Activated B cell treated with CpG ODN at 0.5 μM for 24 hours (primary cell): ENCODE measurements around the gene NEK2. TPM values are rescaled to one million over a fixed set of nuclear protein-coding genes. Genes with fewer than 3 reads are reported as not detected.

Experiments
- ATAC-seq: fragments of 200-7000 bp; cut with Tn5 transposase; one replicate; pipeline ENCODE4 v1.10.0; 2021; ENCODE audit warnings: low read depth, mild to moderate bottlenecking, moderate library complexity
- CTCF ChIA-PET: fragments of 350-600 bp; sonication (Branson Sonifier 250); formaldehyde crosslinking; loops from one replicate; lab custom pipeline; 2021; ENCODE audit warnings: antibody characterized with exemption; lab: Charles Lee
- POLR2A ChIA-PET: fragments of 350-600 bp; sonication (Branson Sonifier 250); formaldehyde crosslinking; loops from one replicate; lab custom pipeline; 2021; ENCODE audit warnings: antibody characterized with exemption; lab: Charles Lee
- DNase-seq: peaks from one replicate; pipeline ENCODE4 v3.0.0; 2022
- H3K27ac Mint-ChIP-seq: one replicate; pipeline ENCODE4 v1.8.0; 2020; ENCODE audit warnings: mixed read lengths
- H3K27me3 Mint-ChIP-seq: one replicate; pipeline ENCODE4 v1.8.0; 2021; ENCODE audit warnings: mixed read lengths
- H3K36me3 Mint-ChIP-seq: one replicate; pipeline ENCODE4 v1.8.0; 2021; ENCODE audit warnings: low read depth, mixed read lengths
- H3K4me1 Mint-ChIP-seq: one replicate; pipeline ENCODE4 v1.8.0; 2021; ENCODE audit warnings: mixed read lengths
- H3K4me3 Mint-ChIP-seq: one replicate; pipeline ENCODE4 v1.8.0; 2020; ENCODE audit warnings: mild to moderate bottlenecking, mixed read lengths
- H3K9me3 Mint-ChIP-seq: one replicate; pipeline ENCODE4 v1.8.0; 2020; ENCODE audit warnings: mixed read lengths
- intact Hi-C: fragments of 100-400 bp; cut with micrococcal nuclease; formaldehyde crosslinking; loops from one replicate; pipeline ENCODE4 v1.15.1; 2024
- total RNA-seq: library from RNA; stranded (reverse); gene quantifications from 2 replicates; pipeline ENCODE4 v1.2.3, GENCODE V29; 2022
- TF ChIP-seq, protein P1 (sequence below): fragments of 200-600 bp; IDR thresholded peaks from one replicate; pipeline ENCODE4 v1.8.0; 2022; ENCODE audit warnings: antibody characterized with exemption, mild to moderate bottlenecking

The NEK2 gene
- total RNA-seq, 1 donor from 2014 or later, result 0.35 TPM

DNA sequence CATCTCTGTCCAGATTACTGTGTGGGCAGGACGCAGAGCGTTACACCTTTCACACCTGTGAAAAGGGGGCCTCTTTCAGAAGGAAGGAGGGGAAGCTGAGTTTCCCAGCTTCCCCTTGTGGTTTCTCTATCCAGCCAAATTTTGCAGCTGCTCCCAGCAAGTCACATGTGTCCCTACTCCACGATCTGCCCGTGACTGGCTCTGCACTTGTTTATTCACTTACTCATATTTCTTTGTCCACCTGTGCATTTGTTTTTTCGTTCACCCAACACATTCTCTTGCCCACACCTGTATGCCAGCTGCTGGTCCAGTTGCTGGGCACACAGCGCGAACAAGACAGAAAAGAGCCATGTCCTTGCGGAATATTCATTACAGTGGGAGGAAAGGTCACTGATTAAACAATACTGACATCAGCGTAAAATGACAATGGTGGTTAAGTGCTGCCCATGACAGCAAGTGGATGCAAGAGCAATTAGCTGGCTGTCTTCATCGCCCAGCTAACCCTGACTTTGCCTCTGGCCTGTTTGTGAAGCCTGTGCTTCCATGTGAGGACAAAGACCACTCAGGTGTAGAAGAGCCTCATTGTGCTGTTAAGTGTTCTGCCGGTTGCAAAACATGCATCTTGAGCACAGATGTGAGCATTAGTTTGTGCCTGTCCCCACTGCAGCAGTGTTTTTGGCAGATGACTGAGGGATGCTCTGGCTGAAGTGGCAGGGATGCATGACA is 28.6 kb upstream of the NEK2 start:
- H3K36me3 Mint-ChIP-seq, result no peaks in the 10 kb centered on the region
- intact Hi-C loops, result no loop called here
- TF ChIP-seq, protein P1, sequence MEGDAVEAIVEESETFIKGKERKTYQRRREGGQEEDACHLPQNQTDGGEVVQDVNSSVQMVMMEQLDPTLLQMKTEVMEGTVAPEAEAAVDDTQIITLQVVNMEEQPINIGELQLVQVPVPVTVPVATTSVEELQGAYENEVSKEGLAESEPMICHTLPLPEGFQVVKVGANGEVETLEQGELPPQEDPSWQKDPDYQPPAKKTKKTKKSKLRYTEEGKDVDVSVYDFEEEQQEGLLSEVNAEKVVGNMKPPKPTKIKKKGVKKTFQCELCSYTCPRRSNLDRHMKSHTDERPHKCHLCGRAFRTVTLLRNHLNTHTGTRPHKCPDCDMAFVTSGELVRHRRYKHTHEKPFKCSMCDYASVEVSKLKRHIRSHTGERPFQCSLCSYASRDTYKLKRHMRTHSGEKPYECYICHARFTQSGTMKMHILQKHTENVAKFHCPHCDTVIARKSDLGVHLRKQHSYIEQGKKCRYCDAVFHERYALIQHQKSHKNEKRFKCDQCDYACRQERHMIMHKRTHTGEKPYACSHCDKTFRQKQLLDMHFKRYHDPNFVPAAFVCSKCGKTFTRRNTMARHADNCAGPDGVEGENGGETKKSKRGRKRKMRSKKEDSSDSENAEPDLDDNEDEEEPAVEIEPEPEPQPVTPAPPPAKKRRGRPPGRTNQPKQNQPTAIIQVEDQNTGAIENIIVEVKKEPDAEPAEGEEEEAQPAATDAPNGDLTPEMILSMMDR, result no peak
- no peak for DNase-seq
- ChIA-PET CTCF (no interaction called here), POLR2A (no interaction called here)
- no peak overlapping the region for H3K27ac Mint-ChIP-seq
- peaks cover 3% of the 10 kb centered on the region for H3K27me3 Mint-ChIP-seq
- ATAC-seq, result no peak
- peaks cover 10% of the 10 kb centered on the region for H3K4me1 Mint-ChIP-seq
- H3K4me3 Mint-ChIP-seq, result no peak overlapping the region
- no peaks in the 10 kb centered on the region for H3K9me3 Mint-ChIP-seq

DNA sequence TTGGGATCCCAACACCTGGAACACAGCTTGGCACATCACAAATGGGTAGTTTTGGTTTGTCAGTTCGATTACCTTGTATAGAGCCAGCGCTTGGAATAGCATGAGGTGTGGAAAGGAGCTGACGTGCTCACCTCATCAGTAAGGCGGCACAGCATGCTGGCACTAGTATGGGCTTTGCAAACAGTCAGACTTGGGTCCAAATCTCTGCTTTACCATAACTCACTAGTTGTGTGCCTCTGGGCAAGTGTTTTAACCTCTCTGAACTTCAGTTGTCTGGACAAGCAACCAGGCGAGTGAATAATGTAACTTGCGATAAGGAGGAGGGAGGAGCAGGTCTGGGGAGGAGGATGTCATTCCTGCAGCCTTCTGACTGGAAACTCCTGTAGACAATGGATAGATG is 26.3 kb upstream of the NEK2 start:
- Mint-ChIP-seq H3K27ac (no peak overlapping the region), H3K36me3 (no peaks in the 10 kb centered on the region), H3K4me1 (peaks cover 30% of the 10 kb centered on the region), H3K27me3 (peaks cover 3% of the 10 kb centered on the region), H3K4me3 (no peak overlapping the region), H3K9me3 (no peaks in the 10 kb centered on the region)
- ATAC-seq (no peak), DNase-seq (no peak)
- intact Hi-C loops, result no loop called here
- ChIA-PET CTCF (interaction anchor here (1.7 kb wide), 1 partner anchor 19 kb away, joined by 3 read pairs; no protein-coding TSS in a partner anchor), POLR2A (interaction anchor here (1.0 kb wide), 1 partner anchor 128 kb away, joined by 5 read pairs; no protein-coding TSS in a partner anchor)
- TF ChIP-seq, protein P1, result no peak

DNA sequence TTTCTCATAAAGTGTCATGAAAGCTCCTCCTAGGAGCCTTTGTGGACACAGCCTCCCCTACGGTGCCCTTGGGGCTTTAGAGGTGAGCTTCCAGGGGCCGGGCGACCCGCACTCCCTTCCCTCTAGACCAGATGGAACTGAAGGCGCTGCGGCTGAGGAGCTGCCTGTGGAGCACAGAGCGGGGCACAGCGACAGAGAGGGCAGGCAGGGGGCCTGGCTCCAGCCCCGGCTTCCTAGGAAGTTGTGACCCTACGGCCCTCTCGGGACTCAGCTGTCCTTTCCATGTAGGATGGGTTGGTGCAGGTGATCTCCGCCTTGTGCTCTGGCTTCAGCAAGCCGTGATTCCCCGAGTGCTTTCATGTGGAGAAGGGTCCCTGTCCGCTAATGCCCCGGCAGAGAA is 23.6 kb upstream of the NEK2 start:
- TF ChIP-seq, protein P1, result no peak
- no peaks in the 10 kb centered on the region for H3K36me3 Mint-ChIP-seq
- peaks cover 3% of the 10 kb centered on the region for H3K27me3 Mint-ChIP-seq
- no peak overlapping the region for H3K4me3 Mint-ChIP-seq
- ChIA-PET POLR2A (interaction anchor here (1.1 kb wide), 1 partner anchor 10 kb away, joined by 3 read pairs; no protein-coding TSS in a partner anchor), CTCF (interaction anchor here (0.7 to 2.9 kb wide), 7 partner anchors 15 to 757 kb away, joined by 3 to 29 read pairs (median 6); partner anchors contain the start of genes INTS7 and NEK2)
- no peak for ATAC-seq
- peaks cover 54% of the 10 kb centered on the region for H3K4me1 Mint-ChIP-seq
- H3K9me3 Mint-ChIP-seq, result no peaks in the 10 kb centered on the region
- no peak overlapping the region for H3K27ac Mint-ChIP-seq
- DNase-seq, result no peak
- intact Hi-C loops, result loop anchor here (5.0 kb wide), 1 partner anchor 133 kb away; the partner anchor contains the start of gene LPGAT1

DNA sequence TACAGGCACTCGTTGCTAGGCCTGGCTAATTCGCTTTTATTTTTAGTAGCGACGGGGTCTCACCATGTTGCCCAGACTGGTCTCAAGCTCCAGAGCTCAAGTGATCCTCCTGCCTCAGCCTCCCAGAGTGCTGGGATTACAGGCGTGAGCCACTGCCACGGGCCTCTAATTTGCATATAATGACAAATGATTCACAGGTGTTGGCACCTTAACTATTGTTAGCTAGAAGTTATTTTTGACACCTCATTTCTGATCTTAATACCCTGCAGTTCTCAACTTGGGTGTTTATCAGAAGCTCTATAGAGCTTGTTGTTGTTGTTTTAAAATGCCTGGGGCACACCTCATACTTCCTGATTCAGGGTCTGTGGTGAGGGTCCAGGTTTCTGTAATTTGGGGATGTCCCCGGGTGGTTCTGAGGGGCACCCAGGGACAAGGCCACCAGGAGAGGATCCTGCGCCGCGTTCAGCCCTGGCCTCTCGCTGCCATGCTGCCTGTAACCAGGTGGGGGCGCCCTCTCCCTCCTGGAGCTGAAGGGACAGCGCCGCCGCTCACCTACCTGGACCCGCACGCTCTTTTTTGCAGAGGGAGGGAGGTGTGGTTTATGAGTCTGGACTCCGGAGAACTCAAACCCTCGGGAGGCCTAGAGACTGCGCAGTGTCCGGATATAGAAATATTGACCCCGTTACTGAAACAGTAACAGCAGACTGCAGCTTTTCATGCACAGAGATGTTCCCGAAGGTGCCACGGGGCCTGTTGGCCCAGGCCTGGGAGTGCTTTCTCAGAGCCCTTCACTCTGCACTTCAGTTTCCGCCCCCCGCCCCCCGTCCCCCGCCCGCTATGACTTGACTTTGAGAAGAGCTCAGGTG is 23.0 kb upstream of the NEK2 start:
- H3K9me3 Mint-ChIP-seq, result peaks cover 2% of the 10 kb centered on the region
- ChIA-PET POLR2A (interaction anchor here (1.0 to 2.3 kb wide), 7 partner anchors 10 to 587 kb away, joined by 3 to 16 read pairs (median 3); no protein-coding TSS in a partner anchor), CTCF (interaction anchor here (0.7 to 2.9 kb wide), 13 partner anchors 14 to 757 kb away, joined by 3 to 29 read pairs (median 3); partner anchors contain the start of genes DTL, INTS7 and NEK2)
- intact Hi-C loops, result loop anchor here (5.0 kb wide), 1 partner anchor 134 kb away; the partner anchor contains the start of gene LPGAT1
- peaks cover 57% of the 10 kb centered on the region for H3K4me1 Mint-ChIP-seq
- H3K27ac Mint-ChIP-seq, result no peak overlapping the region
- ATAC-seq, result peak; percentile 40
- TF ChIP-seq, protein P1, result peak; percentile 22
- H3K27me3 Mint-ChIP-seq, result peaks cover 3% of the 10 kb centered on the region
- peak; percentile 59 for DNase-seq
- H3K4me3 Mint-ChIP-seq, result peak overlapping the region; percentile 68
- no peaks in the 10 kb centered on the region for H3K36me3 Mint-ChIP-seq
